ENCODE results near the gene FOXP1. TPM values are rescaled to one million over a fixed set of nuclear protein-coding genes. Genes with fewer than 3 reads are reported as not detected.

Gene FOXP1
- total RNA-seq, 4 donors from 2014 or later: 54.2 to 152 (median 129) TPM

DNA sequence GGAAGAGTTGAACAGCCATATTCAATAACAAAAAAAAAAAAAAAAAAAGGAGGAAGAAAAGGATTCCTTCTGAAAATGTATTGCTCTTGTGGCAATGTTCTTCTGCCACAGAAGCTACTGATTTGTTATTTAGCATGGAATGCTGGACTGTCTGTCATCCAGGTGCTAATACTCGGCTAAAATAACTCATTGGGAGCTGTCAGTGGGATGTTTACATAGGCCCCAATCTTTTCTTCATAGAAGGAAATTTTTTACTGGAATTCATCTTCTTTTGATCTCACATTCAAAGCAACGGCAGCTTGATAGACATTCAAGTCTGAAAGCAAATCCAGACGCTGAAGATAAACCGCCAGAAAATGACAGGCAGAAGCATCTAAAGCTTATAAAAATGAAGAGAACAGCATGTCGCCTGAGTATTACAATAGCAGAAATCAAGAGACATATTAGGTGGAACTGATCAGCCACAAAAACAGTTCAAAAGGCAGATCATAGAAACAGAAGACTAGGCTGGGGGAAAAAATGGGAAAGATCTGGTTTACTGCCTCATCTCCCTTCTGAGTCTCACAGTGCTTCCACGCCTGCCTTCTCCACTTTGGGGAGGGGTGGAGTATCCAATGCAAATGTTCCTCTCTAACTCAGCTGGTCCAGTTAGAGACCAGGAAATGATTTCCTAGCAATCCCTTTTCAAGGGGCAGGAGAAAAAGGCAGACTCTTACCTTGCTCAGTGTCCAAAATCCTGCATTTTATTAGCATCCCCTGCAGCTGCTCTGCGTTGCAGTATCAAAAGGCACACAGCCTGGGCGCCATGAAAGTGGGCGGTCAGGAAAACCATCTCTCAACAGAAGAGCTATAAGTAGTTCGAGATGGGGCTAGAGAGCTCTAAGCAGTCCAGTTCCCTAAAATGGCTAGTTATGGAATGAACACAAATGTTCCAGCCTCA lies 451.9 kb downstream of the FOXP1 start:
- Histone ChIP-seq H3K4me1 (no peaks in the 10 kb centered on the region), H3K9me3 (no peaks in the 10 kb centered on the region), H3K4me3 (no peak overlapping the region), H3K36me3 (no peaks in the 10 kb centered on the region), H3K27ac (peak overlapping the region; percentile 78 to 96), H3K27me3 (no peaks in the 10 kb centered on the region)
- TF ChIP-seq, protein P1, sequence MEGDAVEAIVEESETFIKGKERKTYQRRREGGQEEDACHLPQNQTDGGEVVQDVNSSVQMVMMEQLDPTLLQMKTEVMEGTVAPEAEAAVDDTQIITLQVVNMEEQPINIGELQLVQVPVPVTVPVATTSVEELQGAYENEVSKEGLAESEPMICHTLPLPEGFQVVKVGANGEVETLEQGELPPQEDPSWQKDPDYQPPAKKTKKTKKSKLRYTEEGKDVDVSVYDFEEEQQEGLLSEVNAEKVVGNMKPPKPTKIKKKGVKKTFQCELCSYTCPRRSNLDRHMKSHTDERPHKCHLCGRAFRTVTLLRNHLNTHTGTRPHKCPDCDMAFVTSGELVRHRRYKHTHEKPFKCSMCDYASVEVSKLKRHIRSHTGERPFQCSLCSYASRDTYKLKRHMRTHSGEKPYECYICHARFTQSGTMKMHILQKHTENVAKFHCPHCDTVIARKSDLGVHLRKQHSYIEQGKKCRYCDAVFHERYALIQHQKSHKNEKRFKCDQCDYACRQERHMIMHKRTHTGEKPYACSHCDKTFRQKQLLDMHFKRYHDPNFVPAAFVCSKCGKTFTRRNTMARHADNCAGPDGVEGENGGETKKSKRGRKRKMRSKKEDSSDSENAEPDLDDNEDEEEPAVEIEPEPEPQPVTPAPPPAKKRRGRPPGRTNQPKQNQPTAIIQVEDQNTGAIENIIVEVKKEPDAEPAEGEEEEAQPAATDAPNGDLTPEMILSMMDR (IDR thresholded peaks at IDR 0.05): no peak
- no peak for TF ChIP-seq POLR2A (IDR thresholded peaks at IDR 0.05)
- intact Hi-C loops (cut with DNase I; ENCODE audit: low total_unique reads): no loop called here
- no peak for DNase-seq

- Histone ChIP-seq H3K4me3 (peak overlapping the region; percentile 48 to 53), H3K27ac (peak overlapping the region; percentile 78 to 96), H3K9me3 (no peaks in the 10 kb centered on the region), H3K27me3 (no peaks in the 10 kb centered on the region), H3K36me3 (no peaks in the 10 kb centered on the region), H3K4me1 (no peaks in the 10 kb centered on the region)
- intact Hi-C loops (cut with DNase I; ENCODE audit: low total_unique reads): no loop called here
- TF ChIP-seq POLR2A (IDR thresholded peaks at IDR 0.05): peak in 1 of 2 donors; percentile 51
- TF ChIP-seq, protein P1 (IDR thresholded peaks at IDR 0.05): no peak
- DNase-seq: peak; percentile 40 to 68
These were observed 452.8 kb downstream of the FOXP1 start for GRCh38 chr3:71130471-71131374.

DNA sequence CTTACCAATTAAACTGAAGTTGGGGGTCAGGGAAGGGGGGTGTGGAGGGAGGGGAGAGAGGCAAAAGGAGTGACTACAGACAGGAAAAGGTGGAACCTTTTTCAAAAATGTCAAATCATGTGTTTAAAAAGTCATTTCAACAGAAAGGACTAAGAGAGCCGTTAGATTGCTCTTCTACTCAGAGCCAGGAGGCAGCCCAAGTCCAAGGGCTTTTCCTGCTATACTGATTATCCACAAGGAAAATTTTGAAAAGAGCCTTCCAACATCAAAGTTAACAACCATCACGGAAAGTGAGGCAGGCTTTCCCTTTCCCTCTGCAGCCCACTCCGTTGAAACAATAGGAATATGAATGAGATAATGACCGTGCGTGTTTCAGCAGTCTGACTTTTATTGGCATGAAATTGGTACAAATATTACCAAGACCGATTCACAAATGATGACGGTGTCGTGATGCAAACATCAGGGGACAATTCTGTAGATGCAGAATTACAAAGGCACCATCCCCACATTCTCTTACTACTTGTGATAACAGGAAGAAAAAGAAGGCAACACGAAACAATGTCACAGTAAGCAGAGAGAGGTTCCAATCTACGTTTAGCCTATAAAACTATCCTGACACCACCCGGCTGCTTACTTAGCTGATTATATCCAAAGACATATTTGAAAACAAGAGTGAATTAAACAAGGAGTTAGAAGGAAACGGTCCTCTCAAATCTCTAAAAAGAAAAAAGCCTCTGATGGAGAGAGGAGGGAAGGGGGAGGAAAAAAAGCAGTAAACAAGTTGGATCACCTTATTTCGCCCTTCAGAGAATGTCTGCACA lies 453.7 kb downstream of the FOXP1 start:
- Histone ChIP-seq H3K4me1 (no peaks in the 10 kb centered on the region), H3K36me3 (no peaks in the 10 kb centered on the region), H3K9me3 (no peaks in the 10 kb centered on the region), H3K4me3 (peak overlapping the region; percentile 48 to 53), H3K27me3 (no peaks in the 10 kb centered on the region), H3K27ac (peak overlapping the region; percentile 78 to 96)
- TF ChIP-seq, protein P1 (IDR thresholded peaks at IDR 0.05): no peak
- no peak for TF ChIP-seq POLR2A (IDR thresholded peaks at IDR 0.05)
- intact Hi-C loops (cut with DNase I; ENCODE audit: low total_unique reads): no loop called here
- no peak for DNase-seq

GRCh38 chr3:71128961-71129360 lies 454.6 kb downstream of the FOXP1 start:
- peak overlapping the region; percentile 48 to 53 for H3K4me3 ChIP-seq
- intact Hi-C loops (cut with DNase I; ENCODE audit: low total_unique reads): no loop called here
- no peak for DNase-seq
- TF ChIP-seq, protein P1 (IDR thresholded peaks at IDR 0.05): no peak
- no peak for TF ChIP-seq POLR2A (IDR thresholded peaks at IDR 0.05)
- H3K27me3 ChIP-seq: no peaks in the 10 kb centered on the region
- peak overlapping the region; percentile 78 to 96 for H3K27ac ChIP-seq
- no peaks in the 10 kb centered on the region for H3K4me1 ChIP-seq
- no peaks in the 10 kb centered on the region for H3K9me3 ChIP-seq
- H3K36me3 ChIP-seq: no peaks in the 10 kb centered on the region

Measured in uterus (tissue), 4 donors.